ENCODE data around the gene FOXN3.

DNA sequence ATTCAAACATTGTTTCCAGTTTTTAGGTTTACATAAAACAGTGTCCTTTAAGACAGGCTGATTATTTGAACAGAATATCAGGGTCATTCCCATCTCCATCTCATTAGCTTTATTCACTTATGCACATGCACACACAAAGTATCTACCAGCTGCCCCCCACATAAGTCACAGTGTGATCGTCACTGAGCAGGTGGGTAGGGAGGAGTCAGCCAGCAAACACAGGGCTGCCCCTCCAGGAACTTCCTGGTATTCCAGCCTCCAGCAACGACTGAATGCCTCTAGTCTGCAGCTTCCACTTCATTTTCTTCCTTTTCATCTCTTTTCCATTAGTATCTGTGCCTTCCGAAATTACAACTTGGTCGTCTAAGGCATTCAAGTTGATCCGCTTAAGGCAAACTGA, 48.8 kb upstream of the FOXN3 start:
- TF ChIP-seq POLR2AphosphoS5 (IDR thresholded peaks at IDR 0.05; ENCODE audit: borderline replicate concordance, low read depth, low read length) (no peak), EZH2 (IDR thresholded peaks at IDR 0.05) (no peak), FOXP2 (optimal IDR thresholded peaks at IDR 0.05; ENCODE audit: control extremely low read depth, extremely low read length, insufficient read depth) (no peak)

All from SK-N-MC (cell line).